Natural killer cell (primary cell): ENCODE results near the gene GLO1. TPM values are rescaled to one million over a fixed set of nuclear protein-coding genes. Genes with fewer than 3 reads are reported as not detected.

ENCODE experiments used
- ATAC-seq, 3 donors: fragments of 150-1000 bp in 2 of 3; fragments of 200-7000 bp in 1 of 3; cut with Tn5 transposase; 1 replicate in 1 of 3; 2 replicates in 2 of 3; pipeline ENCODE4 v1.10.0; 2021; ENCODE audit warnings: mild to moderate bottlenecking in 2 of 3, moderate library complexity in 2 of 3
- DNase-seq, 2 donors: peaks; one replicate each; pipeline versions ENCODE4 v3.0.0 to v3.0.0-alpha.2; 2013 to 2021; ENCODE audit warnings: mixed read lengths in 1 of 2
- H3K27ac ChIP-seq: one replicate; pipeline ENCODE4 v1.5.1; 2013; ENCODE audit warnings: mild to moderate bottlenecking, low read length
- H3K27me3 ChIP-seq: one replicate; pipeline ENCODE4 v1.6.1; 2013; ENCODE audit warnings: low read length; ENCODE audit not compliant: control insufficient read depth, insufficient read depth
- H3K36me3 ChIP-seq: one replicate; pipeline ENCODE4 v1.6.1; 2013; ENCODE audit warnings: low read length; ENCODE audit not compliant: control insufficient read depth, insufficient read depth
- H3K4me1 ChIP-seq: one replicate; pipeline ENCODE4 v1.6.1; 2013; ENCODE audit warnings: low read length; ENCODE audit not compliant: control insufficient read depth, insufficient read depth
- H3K4me3 ChIP-seq: one replicate; pipeline ENCODE4 v1.5.1; 2013; ENCODE audit warnings: low read length
- H3K9me3 ChIP-seq: one replicate; pipeline ENCODE4 v1.6.1; 2013; ENCODE audit warnings: low read length; ENCODE audit not compliant: control insufficient read depth, insufficient read depth
- H3K27ac Mint-ChIP-seq, 2 donors: one replicate each; pipeline ENCODE4 v1.8.0; 2022; ENCODE audit warnings: mild to moderate bottlenecking in 2 of 2, mixed read lengths in 2 of 2, moderate library complexity in 1 of 2
- H3K27me3 Mint-ChIP-seq, 2 donors: one replicate each; pipeline ENCODE4 v1.8.0; 2022; ENCODE audit warnings: low read depth in 2 of 2, mixed read lengths in 2 of 2
- H3K36me3 Mint-ChIP-seq: one replicate; pipeline ENCODE4 v1.8.0; 2022; ENCODE audit warnings: mixed read lengths
- H3K4me1 Mint-ChIP-seq, 2 donors: one replicate each; pipeline ENCODE4 v1.8.0; 2022; ENCODE audit warnings: mixed read lengths in 2 of 2
- H3K4me3 Mint-ChIP-seq: one replicate; pipeline ENCODE4 v1.8.0; 2022; ENCODE audit warnings: mild to moderate bottlenecking, moderate library complexity, mixed read lengths
- H3K9me3 Mint-ChIP-seq, 2 donors: one replicate each; pipeline ENCODE4 v1.8.0; 2022; ENCODE audit warnings: mixed read lengths in 2 of 2
- WGBS: methylation state at CpG from one replicate; pipeline ENCODE4 v1.1.7; 2013; ENCODE audit warnings: missing lambda C conversion rate; ENCODE audit not compliant: insufficient coverage; 5-methylcytosine and 5-hydroxymethylcytosine counted together
- intact Hi-C: fragments of 100-400 bp; cut with micrococcal nuclease; formaldehyde crosslinking; loops from one replicate; pipeline ENCODE4 v1.14.2; 2022
- total RNA-seq, 4 donors: library from RNA; stranded (reverse); fragments of 120-200 nt in 1 of 4; gene quantifications; one replicate each; pipeline versions ENCODE4 v1.2.3 to v1.2.4, GENCODE V29; 2013 to 2022
- TF ChIP-seq, protein P1 (sequence below): fragments of 200-600 bp; IDR thresholded peaks from one replicate; pipeline ENCODE4 v1.8.0; 2022; ENCODE audit warnings: antibody characterized with exemption

Gene GLO1
- total RNA-seq, 3 donors from 2014 or later (not counting 1 experiment from before 2014, with no cell fraction given): 24.2 to 31.3 (median 27.6) TPM

DNA sequence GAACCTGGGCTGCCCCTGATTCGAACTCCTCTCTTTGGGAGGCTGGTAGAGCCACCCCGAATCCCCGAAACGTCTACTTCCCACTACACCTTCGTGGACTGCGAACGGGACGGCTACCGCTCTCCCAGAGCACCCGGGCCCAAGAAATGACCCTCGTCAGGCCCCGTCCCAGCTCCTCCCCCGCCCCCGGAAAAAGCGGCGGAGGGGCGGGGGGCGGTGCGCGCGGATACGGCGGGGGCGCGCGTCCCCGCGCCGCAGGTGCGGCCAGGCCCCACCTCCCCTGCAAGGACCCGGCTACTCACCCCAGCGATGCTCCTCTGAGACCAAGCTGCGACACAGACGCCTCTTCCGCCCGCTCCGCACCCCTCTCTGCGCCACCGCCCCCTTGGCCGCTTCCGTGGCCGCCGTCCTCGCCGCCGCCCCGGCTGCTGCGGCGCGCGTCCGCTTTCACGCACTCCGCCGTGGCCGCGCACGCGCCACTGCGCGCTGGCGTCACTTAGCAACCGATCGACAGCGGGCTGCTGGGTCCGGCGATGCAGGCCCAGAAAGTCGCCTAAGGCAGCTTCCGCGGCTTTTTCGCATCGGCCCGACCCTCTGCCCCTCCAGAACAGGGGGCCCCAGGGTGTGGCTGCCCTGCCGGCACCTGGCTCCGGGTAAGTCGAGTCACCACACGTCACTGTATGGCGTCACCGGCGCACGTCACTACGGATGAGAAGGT is 63.3 kb downstream of the GLO1 start, which contains the start of gene BTBD9:
TSS of gene BTBD9 (minus strand) at position 432 of the 718 bp plus-strand sequence.
- H3K9me3 Mint-ChIP-seq: no peaks in the 10 kb centered on the region
- intact Hi-C loops: loop anchor here (1.0 to 10.0 kb wide), 2 partner anchors 33 to 475 kb away; partner anchors contain the start of gene SAYSD1
- peak within 1 kb of the TSS; percentile 74 for H3K4me3 ChIP-seq
- no peaks in the 10 kb centered on the region for H3K9me3 ChIP-seq
- no peaks in the 10 kb centered on the region for H3K36me3 ChIP-seq
- H3K27me3 ChIP-seq: no peaks in the 10 kb centered on the region
- no peaks in the 10 kb centered on the region for H3K36me3 Mint-ChIP-seq
- peak within 1 kb of the TSS; percentile 87 to 91 for H3K27ac Mint-ChIP-seq
- H3K4me1 ChIP-seq: peaks cover 18% of the 10 kb centered on the region
- peak within 1 kb of the TSS; percentile 98 for H3K27ac ChIP-seq
- TF ChIP-seq, protein P1, sequence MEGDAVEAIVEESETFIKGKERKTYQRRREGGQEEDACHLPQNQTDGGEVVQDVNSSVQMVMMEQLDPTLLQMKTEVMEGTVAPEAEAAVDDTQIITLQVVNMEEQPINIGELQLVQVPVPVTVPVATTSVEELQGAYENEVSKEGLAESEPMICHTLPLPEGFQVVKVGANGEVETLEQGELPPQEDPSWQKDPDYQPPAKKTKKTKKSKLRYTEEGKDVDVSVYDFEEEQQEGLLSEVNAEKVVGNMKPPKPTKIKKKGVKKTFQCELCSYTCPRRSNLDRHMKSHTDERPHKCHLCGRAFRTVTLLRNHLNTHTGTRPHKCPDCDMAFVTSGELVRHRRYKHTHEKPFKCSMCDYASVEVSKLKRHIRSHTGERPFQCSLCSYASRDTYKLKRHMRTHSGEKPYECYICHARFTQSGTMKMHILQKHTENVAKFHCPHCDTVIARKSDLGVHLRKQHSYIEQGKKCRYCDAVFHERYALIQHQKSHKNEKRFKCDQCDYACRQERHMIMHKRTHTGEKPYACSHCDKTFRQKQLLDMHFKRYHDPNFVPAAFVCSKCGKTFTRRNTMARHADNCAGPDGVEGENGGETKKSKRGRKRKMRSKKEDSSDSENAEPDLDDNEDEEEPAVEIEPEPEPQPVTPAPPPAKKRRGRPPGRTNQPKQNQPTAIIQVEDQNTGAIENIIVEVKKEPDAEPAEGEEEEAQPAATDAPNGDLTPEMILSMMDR: no peak
- ATAC-seq (peak; percentile 78 to 89 (median 85)), DNase-seq (peak; percentile 85 to 95)
- H3K4me1 Mint-ChIP-seq: peaks cover 43 to 49% of the 10 kb centered on the region in 2 donors
- WGBS: 0% methylated on average over 82 of the region's 82 CpGs
- peak within 1 kb of the TSS; percentile 87 for H3K4me3 Mint-ChIP-seq
- H3K27me3 Mint-ChIP-seq: no peaks in the 10 kb centered on the region

DNA sequence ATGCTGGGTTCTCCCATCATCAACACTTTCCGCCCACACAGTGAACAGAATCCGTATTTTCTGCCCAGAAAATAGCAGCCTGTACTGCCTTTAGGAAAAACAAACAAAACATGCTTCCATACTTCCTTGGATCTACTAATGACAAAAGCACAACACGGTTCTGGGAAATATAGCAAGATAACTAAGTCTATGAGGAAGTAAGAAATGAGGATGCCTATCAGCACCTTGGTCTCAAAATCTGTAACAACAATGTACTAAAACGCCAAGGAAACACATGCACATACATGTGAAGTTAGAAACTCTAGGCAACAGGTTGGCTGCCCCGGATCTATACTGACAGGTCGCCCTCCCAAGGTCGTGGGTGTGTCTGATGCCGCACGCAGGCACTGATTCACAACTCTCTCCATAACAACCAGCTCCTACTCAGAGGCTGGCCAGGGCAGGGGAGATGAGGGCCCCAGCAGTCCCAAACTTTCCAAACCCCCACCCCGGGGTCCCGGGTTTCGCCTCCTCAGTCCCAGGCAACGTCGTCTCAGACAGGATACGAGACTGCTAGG is 63.9 kb downstream of the GLO1 start:
- Mint-ChIP-seq H3K9me3 (no peaks in the 10 kb centered on the region), H3K4me3 (peak overlapping the region; percentile 87), H3K36me3 (no peaks in the 10 kb centered on the region), H3K27me3 (no peaks in the 10 kb centered on the region), H3K27ac (peak overlapping the region; percentile 87 to 91), H3K4me1 (peaks cover 50 to 51% of the 10 kb centered on the region in 2 donors)
- Histone ChIP-seq H3K36me3 (no peaks in the 10 kb centered on the region), H3K4me1 (peaks cover 18% of the 10 kb centered on the region), H3K4me3 (peak overlapping the region; percentile 74), H3K27me3 (no peaks in the 10 kb centered on the region), H3K9me3 (no peaks in the 10 kb centered on the region), H3K27ac (peak overlapping the region; percentile 98)
- intact Hi-C loops: loop anchor here (1.0 to 10.0 kb wide), 2 partner anchors 33 to 476 kb away; partner anchors contain the start of gene SAYSD1
- peak; percentile 41 to 60 (median 49) for ATAC-seq
- TF ChIP-seq, protein P1: no peak
- 6% methylated on average over 15 of the region's 15 CpGs for WGBS
- peak; percentile 48 to 79 for DNase-seq

DNA sequence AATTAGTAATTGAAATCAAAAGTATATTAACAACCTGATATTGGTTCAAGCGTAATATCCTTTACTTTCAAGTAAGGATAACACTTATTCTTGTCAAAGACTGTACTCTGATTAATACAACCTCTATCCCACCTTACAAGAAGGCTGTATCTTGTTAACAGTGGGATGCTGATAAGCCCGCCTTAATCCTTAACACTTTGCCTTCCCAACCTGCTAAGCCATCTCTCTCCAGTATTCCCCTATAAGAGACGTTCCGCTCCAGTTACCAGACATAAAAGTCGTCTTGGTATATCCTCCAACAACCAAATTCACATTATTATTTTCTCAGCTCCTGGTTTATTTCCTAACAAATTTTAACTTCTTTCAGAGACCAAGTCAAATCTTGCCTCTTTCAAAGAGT is 65.2 kb downstream of the GLO1 start:
- WGBS: 97% methylated on average over 5 of the region's 5 CpGs
- H3K4me3 ChIP-seq: no peak overlapping the region
- no peaks in the 10 kb centered on the region for H3K27me3 Mint-ChIP-seq
- no peaks in the 10 kb centered on the region for H3K36me3 Mint-ChIP-seq
- no peaks in the 10 kb centered on the region for H3K9me3 ChIP-seq
- H3K9me3 Mint-ChIP-seq: no peaks in the 10 kb centered on the region
- DNase-seq (no peak), ATAC-seq (no peak)
- no peaks in the 10 kb centered on the region for H3K27me3 ChIP-seq
- peaks cover 18% of the 10 kb centered on the region for H3K4me1 ChIP-seq
- H3K4me1 Mint-ChIP-seq: peaks cover 52 to 54% of the 10 kb centered on the region in 2 donors
- H3K27ac Mint-ChIP-seq: peak overlapping the region; percentile 87 to 91
- intact Hi-C loops: loop anchor here (10.0 kb wide), 1 partner anchor 477 kb away; the partner anchor contains the start of gene SAYSD1
- no peak overlapping the region for H3K4me3 Mint-ChIP-seq
- TF ChIP-seq, protein P1: no peak
- no peaks in the 10 kb centered on the region for H3K36me3 ChIP-seq
- no peak overlapping the region for H3K27ac ChIP-seq
